Endothelial cell (in vitro differentiated cells): ENCODE measurements around the gene SPATA45. TPM values are rescaled to one million over a fixed set of nuclear protein-coding genes. Genes with fewer than 3 reads are reported as not detected.

Source experiments
- DNase-seq: peaks from one replicate; pipeline ENCODE4 v3.0.0; 2021; ENCODE audit warnings: low spot score
- H3K27ac Mint-ChIP-seq: one replicate; pipeline ENCODE4 v1.8.0; 2021; ENCODE audit warnings: mixed read lengths, inconsistent platforms; ENCODE audit not compliant: unreplicated experiment
- H3K27me3 Mint-ChIP-seq: one replicate; pipeline ENCODE4 v1.8.0; 2021; ENCODE audit warnings: mild to moderate bottlenecking, moderate library complexity, mixed read lengths, inconsistent platforms; ENCODE audit not compliant: unreplicated experiment
- H3K36me3 Mint-ChIP-seq: one replicate; pipeline ENCODE4 v1.8.0; 2021; ENCODE audit warnings: mild to moderate bottlenecking, low read depth, mixed read lengths, inconsistent platforms; ENCODE audit not compliant: unreplicated experiment
- H3K4me1 Mint-ChIP-seq: one replicate; pipeline ENCODE4 v1.8.0; 2021; ENCODE audit warnings: mild to moderate bottlenecking, mixed read lengths, inconsistent platforms; ENCODE audit not compliant: unreplicated experiment
- H3K4me3 Mint-ChIP-seq: one replicate; pipeline ENCODE4 v1.8.0; 2021; ENCODE audit warnings: mild to moderate bottlenecking, mixed read lengths, inconsistent platforms; ENCODE audit not compliant: unreplicated experiment
- H3K9me3 Mint-ChIP-seq: one replicate; pipeline ENCODE4 v1.8.0; 2021; ENCODE audit warnings: mixed read lengths, inconsistent platforms; ENCODE audit not compliant: unreplicated experiment
- CTCF ChIP-seq: fragments of 200-600 bp; sonication (generic); IDR thresholded peaks from one replicate; pipeline ENCODE4 v1.5.0; 2021; ENCODE audit warnings: antibody characterized with exemption; ENCODE audit not compliant: unreplicated experiment
- total RNA-seq: library from RNA; stranded (reverse); fragmentation: NEBNext Ultra II Directional; extraction: Animal tissue kit (Norgen Biotek cat#: 25700); gene quantifications from one replicate; pipeline ENCODE4 v1.2.1, GENCODE V29; 2021; ENCODE audit not compliant: unreplicated experiment

The SPATA45 gene
- total RNA-seq, 1 donor from 2014 or later, result 0.82 TPM

GRCh38 chr1:212797681-212798080 lies 49.8 kb downstream of the SPATA45 start:
- TF ChIP-seq CTCF, result no peak
- no peak for DNase-seq
- no peaks in the 10 kb centered on the region for H3K9me3 Mint-ChIP-seq
- no peak overlapping the region for H3K4me3 Mint-ChIP-seq
- H3K27me3 Mint-ChIP-seq, result peaks cover 1% of the 10 kb centered on the region
- H3K27ac Mint-ChIP-seq, result no peak overlapping the region
- peaks cover 20% of the 10 kb centered on the region for H3K4me1 Mint-ChIP-seq
- peaks cover 18% of the 10 kb centered on the region for H3K36me3 Mint-ChIP-seq

- no peak for TF ChIP-seq CTCF
- peaks cover 5% of the 10 kb centered on the region for H3K36me3 Mint-ChIP-seq
- H3K4me3 Mint-ChIP-seq, result peak overlapping the region; percentile 21
- peak overlapping the region; percentile 91 for H3K27ac Mint-ChIP-seq
- no peaks in the 10 kb centered on the region for H3K9me3 Mint-ChIP-seq
- no peak for DNase-seq
- peaks cover 1% of the 10 kb centered on the region for H3K27me3 Mint-ChIP-seq
- peaks cover 27% of the 10 kb centered on the region for H3K4me1 Mint-ChIP-seq
These were observed 52.9 kb downstream of the SPATA45 start for GRCh38 chr1:212794561-212795014.

- Mint-ChIP-seq H3K4me3 (peak overlapping the region; percentile 98), H3K27ac (peak overlapping the region; percentile 82), H3K36me3 (no peaks in the 10 kb centered on the region), H3K27me3 (peaks cover 1% of the 10 kb centered on the region), H3K4me1 (peaks cover 24% of the 10 kb centered on the region), H3K9me3 (no peaks in the 10 kb centered on the region)
- no peak for TF ChIP-seq CTCF
- DNase-seq, result no peak
These were observed 55.0 kb downstream of the SPATA45 start for GRCh38 chr1:212792396-212792908.

GRCh38 chr1:212791676-212792395 lies 55.6 kb downstream of the SPATA45 start, which contains the start of the genes NSL1 and TATDN3:
Gene NSL1 (minus strand): TSS chr1:212791777. CDS start chr1:212791763, 14 bp downstream.
Gene TATDN3 (plus strand): TSS chr1:212791894. CDS start chr1:212791922, 28 bp downstream.
- Mint-ChIP-seq H3K27me3 (peaks cover 1% of the 10 kb centered on the region), H3K9me3 (no peaks in the 10 kb centered on the region), H3K4me1 (peaks cover 24% of the 10 kb centered on the region), H3K36me3 (no peaks in the 10 kb centered on the region), H3K4me3 (peak within 1 kb of the TSS; percentile 98), H3K27ac (peak within 1 kb of the TSS; percentile 82)
- peak; percentile 98 for DNase-seq
- no peak for TF ChIP-seq CTCF

- DNase-seq, result no peak
- Mint-ChIP-seq H3K27me3 (peaks cover 1% of the 10 kb centered on the region), H3K36me3 (no peaks in the 10 kb centered on the region), H3K4me3 (peak overlapping the region; percentile 98), H3K4me1 (peaks cover 24% of the 10 kb centered on the region), H3K9me3 (no peaks in the 10 kb centered on the region), H3K27ac (no peak overlapping the region)
- no peak for TF ChIP-seq CTCF
These were observed 56.2 kb downstream of the SPATA45 start for GRCh38 chr1:212791261-212791675.
